HEK293 (cell line): ENCODE data around the gene CHN1.

Experiments
- CTCF ChIA-PET: fragments of 350-600 bp; formaldehyde crosslinking; extraction: SDS; loops from one replicate; lab custom pipeline; 2021; ENCODE audit warnings: antibody characterized with exemption; lab: Yijun Ruan, JAX
- POLR2A ChIA-PET: fragments of 300-600 bp; formaldehyde crosslinking; extraction: SDS; loops from one replicate; lab custom pipeline; 2020; ENCODE audit warnings: antibody characterized with exemption, inconsistent platforms; lab: Yijun Ruan, JAX
- H3K27ac ChIP-seq: fragments of 200-500 bp; sonication (Bioruptor generic); 2 replicates; pipeline ENCODE4 v1.5.1; 2014; ENCODE audit warnings: low read depth, low read length, control low read depth, inconsistent platforms; ENCODE audit errors: extremely low read depth
- H3K36me3 ChIP-seq, 2 experiments: fragments of 200-500 bp in 1 of 2; sonication (Bioruptor generic) in 1 of 2; 1 replicate in 1 of 2; 2 replicates in 1 of 2; pipeline ENCODE4 v1.5.1; 2014 to 2017; ENCODE audit warnings: inconsistent platforms in 2 of 2, low read length in 2 of 2; ENCODE audit not compliant: control insufficient read depth in 2 of 2, insufficient read depth in 1 of 2
- H3K4me1 ChIP-seq: fragments of 200-500 bp; sonication (Bioruptor generic); 2 replicates; pipeline ENCODE4 v1.5.1; 2014; ENCODE audit warnings: mild to moderate bottlenecking, low read length, inconsistent platforms; ENCODE audit not compliant: control insufficient read depth, insufficient read depth
- H3K4me3 ChIP-seq: 2 replicates; pipeline ENCODE4 v1.5.1; 2011; ENCODE audit warnings: low read depth, mild to moderate bottlenecking, control low read depth, low read length, moderate library complexity
- H3K9me3 ChIP-seq: fragments of 200-500 bp; sonication (Bioruptor generic); 2 replicates; pipeline ENCODE4 v1.5.1; 2014; ENCODE audit warnings: low read depth, low read length, inconsistent platforms; ENCODE audit not compliant: control insufficient read depth, insufficient read depth
- GFI1B ChIP-seq: fragments of 450-650 bp; formaldehyde crosslinking; IDR thresholded peaks from 2 replicates; pipeline ENCODE4 v1.5.1; 2016; ENCODE audit warnings: missing biosample characterization, missing genetic modification characterization
- MZF1 ChIP-seq: fragments of 450-650 bp; formaldehyde crosslinking; IDR thresholded peaks from 2 replicates; pipeline ENCODE4 v1.5.1; 2017; ENCODE audit warnings: missing biosample characterization, missing genetic modification characterization, borderline replicate concordance
- OSR2 ChIP-seq: fragments of 450-650 bp; formaldehyde crosslinking; IDR thresholded peaks from 2 replicates; pipeline ENCODE4 v1.5.1; 2016; ENCODE audit warnings: missing biosample characterization, missing genetic modification characterization
- ZBTB17 ChIP-seq: fragments of 450-650 bp; formaldehyde crosslinking; IDR thresholded peaks from 2 replicates; pipeline ENCODE4 v1.5.1; 2016; ENCODE audit warnings: missing biosample characterization, missing genetic modification characterization
- ZBTB20 ChIP-seq: fragments of 450-650 bp; formaldehyde crosslinking; IDR thresholded peaks from 2 replicates; pipeline ENCODE4 v1.5.1; 2016; ENCODE audit warnings: missing biosample characterization, missing genetic modification characterization
- ZBTB21 ChIP-seq: fragments of 450-650 bp; formaldehyde crosslinking; IDR thresholded peaks from 2 replicates; pipeline ENCODE4 v1.5.1; 2017; ENCODE audit warnings: missing biosample characterization, missing genetic modification characterization
- ZNF132 ChIP-seq: fragments of 450-650 bp; formaldehyde crosslinking; IDR thresholded peaks from 2 replicates; pipeline ENCODE4 v1.5.1; 2017; ENCODE audit warnings: missing biosample characterization, missing genetic modification characterization, borderline replicate concordance
- ZNF133 ChIP-seq: fragments of 450-650 bp; formaldehyde crosslinking; IDR thresholded peaks from 2 replicates; pipeline ENCODE4 v1.5.1; 2016; ENCODE audit warnings: missing biosample characterization, missing genetic modification characterization
- ZNF175 ChIP-seq: fragments of 450-650 bp; formaldehyde crosslinking; IDR thresholded peaks from 2 replicates; pipeline ENCODE4 v1.5.1; 2016; ENCODE audit warnings: missing biosample characterization, missing genetic modification characterization
- ZNF335 ChIP-seq: fragments of 450-650 bp; formaldehyde crosslinking; conservative IDR thresholded peaks from 2 replicates; pipeline ENCODE4 v1.5.1; 2016; ENCODE audit warnings: missing biosample characterization, missing genetic modification characterization
- ZNF510 ChIP-seq: fragments of 450-650 bp; formaldehyde crosslinking; IDR thresholded peaks from 2 replicates; pipeline ENCODE4 v1.5.1; 2018; ENCODE audit warnings: mild to moderate bottlenecking, missing genetic modification characterization, missing biosample characterization; ENCODE audit not compliant: insufficient replicate concordance
- ZNF521 ChIP-seq: fragments of 450-650 bp; formaldehyde crosslinking; IDR thresholded peaks from 2 replicates; pipeline ENCODE4 v1.5.1; 2017; ENCODE audit warnings: missing biosample characterization, mild to moderate bottlenecking, missing genetic modification characterization
- ZNF558 ChIP-seq: fragments of 450-650 bp; formaldehyde crosslinking; IDR thresholded peaks from 2 replicates; pipeline ENCODE4 v1.5.1; 2016; ENCODE audit warnings: missing biosample characterization, missing genetic modification characterization
- ZNF670 ChIP-seq: fragments of 450-650 bp; formaldehyde crosslinking; IDR thresholded peaks from 2 replicates; pipeline ENCODE4 v1.5.1; 2016; ENCODE audit warnings: missing biosample characterization, missing genetic modification characterization, low read depth
- ZNF76 ChIP-seq: fragments of 450-650 bp; formaldehyde crosslinking; IDR thresholded peaks from 2 replicates; pipeline ENCODE4; 2016; ENCODE audit warnings: low read depth, missing biosample characterization, missing genetic modification characterization, borderline replicate concordance
- ZNF837 ChIP-seq: fragments of 450-650 bp; formaldehyde crosslinking; IDR thresholded peaks from 2 replicates; pipeline ENCODE4 v1.5.1; 2016; ENCODE audit warnings: missing biosample characterization, missing genetic modification characterization
- TF ChIP-seq, protein P1 (sequence below): fragments of 450-650 bp; formaldehyde crosslinking; IDR thresholded peaks from 2 replicates; pipeline ENCODE4 v1.5.1; 2016; ENCODE audit warnings: missing biosample characterization, missing genetic modification characterization
- TF ChIP-seq, protein P2 (sequence below): fragments of 450-650 bp; formaldehyde crosslinking; IDR thresholded peaks from 2 replicates; pipeline ENCODE4 v1.5.1; 2016; ENCODE audit warnings: missing biosample characterization, missing genetic modification characterization
- TF ChIP-seq, protein P3 (sequence below): fragments of 450-650 bp; formaldehyde crosslinking; optimal IDR thresholded peaks from 2 replicates; pipeline ENCODE3; 2016; ENCODE audit warnings: missing biosample characterization, mild to moderate bottlenecking, missing genetic modification characterization

CHN1 gene

DNA sequence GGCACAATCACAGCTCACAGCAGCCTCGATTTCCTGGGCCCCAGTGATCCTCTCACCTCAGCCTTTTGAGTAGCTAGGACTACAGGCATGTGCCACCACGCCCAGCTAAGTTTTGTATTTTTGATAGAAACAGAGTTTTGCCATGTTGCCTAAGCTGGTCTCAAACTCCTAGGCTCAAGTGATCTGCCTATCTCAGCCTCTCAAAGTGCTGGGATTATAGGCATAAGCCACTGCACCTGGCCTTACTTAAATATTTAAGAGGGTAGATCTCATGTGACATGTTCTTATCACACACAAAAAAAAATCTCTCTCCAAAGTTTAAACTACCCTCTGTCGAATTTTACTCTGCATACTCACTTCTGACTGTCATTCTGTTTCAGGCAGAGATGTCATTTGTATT is 165.5 kb downstream of the CHN1 start (continued):
- no peak for TF ChIP-seq ZNF510 (tag by site-specific recombination)
- no peak for TF ChIP-seq ZBTB21
- TF ChIP-seq ZNF558 (tag by site-specific recombination) = no peak
- TF ChIP-seq, all 188 proteins: peak for 0

DNA sequence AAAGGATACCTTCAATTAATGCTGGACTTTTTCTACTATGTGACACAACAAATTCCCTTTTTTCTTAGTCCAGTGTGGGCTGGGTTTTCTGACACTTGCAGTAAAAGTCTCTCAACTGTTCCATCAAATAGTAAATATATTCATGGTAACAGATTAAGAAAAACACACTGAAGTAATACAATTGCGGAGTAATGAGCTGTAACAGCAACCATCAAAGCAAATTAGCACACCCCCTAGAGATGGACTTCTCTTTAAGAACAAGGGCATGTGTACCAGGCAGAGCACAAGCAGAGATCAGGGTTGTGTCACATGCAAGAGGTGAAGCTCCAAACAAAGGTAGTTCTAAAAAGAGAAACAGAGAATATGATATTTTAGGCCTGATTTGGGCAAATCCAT is 168.2 kb downstream of the CHN1 start:
- ChIA-PET POLR2A (no interaction called here), CTCF (interaction anchor here (0.6 to 0.8 kb wide), 4 partner anchors 9 to 1257 kb away, joined by 3 to 4 read pairs (median 4); no protein-coding TSS in a partner anchor)
- Histone ChIP-seq H3K4me1 (no peaks in the 10 kb centered on the region), H3K36me3 (no peaks in the 10 kb centered on the region; a peak in 1 of 3 replicates), H3K9me3 (no peaks in the 10 kb centered on the region), H3K27ac (no peak overlapping the region), H3K4me3 (no peak overlapping the region)
- TF ChIP-seq ZNF132 (no peak), ZNF133 (no peak), ZBTB20 (tag by site-specific recombination) (no peak), ZNF175 (no peak), ZNF837 (tag by site-specific recombination) (no peak)
- TF ChIP-seq, protein P1, sequence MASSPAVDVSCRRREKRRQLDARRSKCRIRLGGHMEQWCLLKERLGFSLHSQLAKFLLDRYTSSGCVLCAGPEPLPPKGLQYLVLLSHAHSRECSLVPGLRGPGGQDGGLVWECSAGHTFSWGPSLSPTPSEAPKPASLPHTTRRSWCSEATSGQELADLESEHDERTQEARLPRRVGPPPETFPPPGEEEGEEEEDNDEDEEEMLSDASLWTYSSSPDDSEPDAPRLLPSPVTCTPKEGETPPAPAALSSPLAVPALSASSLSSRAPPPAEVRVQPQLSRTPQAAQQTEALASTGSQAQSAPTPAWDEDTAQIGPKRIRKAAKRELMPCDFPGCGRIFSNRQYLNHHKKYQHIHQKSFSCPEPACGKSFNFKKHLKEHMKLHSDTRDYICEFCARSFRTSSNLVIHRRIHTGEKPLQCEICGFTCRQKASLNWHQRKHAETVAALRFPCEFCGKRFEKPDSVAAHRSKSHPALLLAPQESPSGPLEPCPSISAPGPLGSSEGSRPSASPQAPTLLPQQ (tag by site-specific recombination) = no peak

DNA sequence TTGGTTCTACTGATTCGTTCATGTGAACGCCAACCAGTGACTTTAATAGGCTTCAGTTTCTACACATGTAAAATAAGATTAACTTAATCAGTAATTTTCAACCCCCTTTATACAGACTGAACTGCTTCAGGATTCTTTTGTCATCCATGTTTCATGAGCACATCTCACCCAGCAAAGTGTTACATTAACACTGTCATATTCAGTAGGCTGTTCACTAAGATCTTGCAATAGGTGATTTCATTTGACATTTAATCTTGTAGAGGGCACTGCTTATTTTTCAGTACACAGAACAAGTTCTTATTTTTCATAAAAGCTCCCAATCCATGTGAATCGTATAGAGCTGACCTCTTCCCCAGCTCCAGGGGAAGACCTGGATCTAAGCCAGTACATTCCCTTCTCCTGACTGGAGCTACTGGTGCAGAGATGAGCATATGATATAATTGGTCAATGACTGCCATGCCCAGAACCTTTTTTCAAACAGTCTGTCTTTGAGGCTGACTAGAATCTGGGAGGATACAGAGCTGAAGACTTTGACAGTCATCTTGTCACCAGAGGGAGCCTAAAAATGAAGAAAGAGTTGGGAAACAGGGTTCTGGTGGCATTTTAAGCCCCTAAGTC is 168.7 kb downstream of the CHN1 start:
- TF ChIP-seq MZF1 (tag by site-specific recombination) = peak; percentile 58; the same call in 1 of the 2 replicates
- TF ChIP-seq, protein P2, sequence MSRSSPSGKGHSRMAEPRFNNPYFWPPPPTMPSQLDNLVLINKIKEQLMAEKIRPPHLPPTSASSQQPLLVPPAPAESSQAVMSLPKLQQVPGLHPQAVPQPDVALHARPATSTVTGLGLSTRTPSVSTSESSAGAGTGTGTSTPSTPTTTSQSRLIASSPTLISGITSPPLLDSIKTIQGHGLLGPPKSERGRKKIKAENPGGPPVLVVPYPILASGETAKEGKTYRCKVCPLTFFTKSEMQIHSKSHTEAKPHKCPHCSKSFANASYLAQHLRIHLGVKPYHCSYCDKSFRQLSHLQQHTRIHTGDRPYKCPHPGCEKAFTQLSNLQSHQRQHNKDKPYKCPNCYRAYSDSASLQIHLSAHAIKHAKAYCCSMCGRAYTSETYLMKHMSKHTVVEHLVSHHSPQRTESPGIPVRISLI (tag by site-specific recombination) = no peak
- CTCF ChIA-PET = interaction anchor here (0.6 to 0.7 kb wide), 3 partner anchors 9 to 1258 kb away, joined by 3 to 4 read pairs (median 4); no protein-coding TSS in a partner anchor
- no peaks in the 10 kb centered on the region; a peak in 1 of 3 replicates for H3K36me3 ChIP-seq
- no peak overlapping the region for H3K27ac ChIP-seq
- no peak overlapping the region for H3K4me3 ChIP-seq
- H3K9me3 ChIP-seq = no peaks in the 10 kb centered on the region
- POLR2A ChIA-PET = no interaction called here
- no peaks in the 10 kb centered on the region for H3K4me1 ChIP-seq

DNA sequence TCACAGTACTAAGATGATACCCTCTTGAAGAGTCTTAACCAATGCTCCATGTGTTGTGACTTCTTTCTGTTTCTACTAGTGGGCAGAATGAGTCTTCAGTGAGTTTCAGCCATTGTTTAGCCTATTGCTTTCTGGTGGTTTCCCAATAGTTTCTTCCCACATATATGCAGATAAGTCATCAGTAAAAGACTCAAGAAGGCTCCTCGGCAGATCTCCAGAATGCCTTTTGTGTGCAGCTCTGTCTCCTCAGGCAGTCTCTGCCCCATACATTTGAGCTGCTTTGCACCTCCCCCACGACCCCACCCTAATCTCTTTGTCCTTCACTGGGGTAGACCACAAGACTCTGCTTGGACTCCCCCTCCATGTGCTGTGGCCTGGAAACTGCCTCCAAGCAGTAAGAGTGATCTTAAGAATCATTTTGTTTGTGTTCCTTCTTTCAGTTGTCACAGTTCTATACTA is 169.4 kb downstream of the CHN1 start:
- Histone ChIP-seq H3K4me1 (no peaks in the 10 kb centered on the region), H3K27ac (no peak overlapping the region), H3K36me3 (no peaks in the 10 kb centered on the region; a peak in 1 of 3 replicates), H3K4me3 (no peak overlapping the region), H3K9me3 (no peaks in the 10 kb centered on the region)
- TF ChIP-seq ZNF76 (tag by site-specific recombination) (no peak), ZNF521 (tag by site-specific recombination) (no peak), ZBTB17 (no peak), ZNF670 (no peak), ZNF335 (tag by site-specific recombination) (no peak), OSR2 (tag by site-specific recombination) (no peak), GFI1B (tag by site-specific recombination) (no peak), MZF1 (tag by site-specific recombination) (no peak)
- TF ChIP-seq, protein P3, sequence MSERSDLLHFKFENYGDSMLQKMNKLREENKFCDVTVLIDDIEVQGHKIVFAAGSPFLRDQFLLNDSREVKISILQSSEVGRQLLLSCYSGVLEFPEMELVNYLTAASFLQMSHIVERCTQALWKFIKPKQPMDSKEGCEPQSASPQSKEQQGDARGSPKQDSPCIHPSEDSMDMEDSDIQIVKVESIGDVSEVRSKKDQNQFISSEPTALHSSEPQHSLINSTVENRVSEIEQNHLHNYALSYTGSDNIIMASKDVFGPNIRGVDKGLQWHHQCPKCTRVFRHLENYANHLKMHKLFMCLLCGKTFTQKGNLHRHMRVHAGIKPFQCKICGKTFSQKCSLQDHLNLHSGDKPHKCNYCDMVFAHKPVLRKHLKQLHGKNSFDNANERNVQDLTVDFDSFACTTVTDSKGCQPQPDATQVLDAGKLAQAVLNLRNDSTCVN (tag by site-specific recombination) = no peak
- ChIA-PET POLR2A (no interaction called here), CTCF (interaction anchor here (0.6 kb wide), 1 partner anchor 66 kb away, joined by 3 read pairs; no protein-coding TSS in a partner anchor)
